ENCODE results near the gene PDE4B.
A peak's percentile ranks its signal among the peaks of the same experiment; 100 is the strongest.

The PDE4B gene

DNA sequence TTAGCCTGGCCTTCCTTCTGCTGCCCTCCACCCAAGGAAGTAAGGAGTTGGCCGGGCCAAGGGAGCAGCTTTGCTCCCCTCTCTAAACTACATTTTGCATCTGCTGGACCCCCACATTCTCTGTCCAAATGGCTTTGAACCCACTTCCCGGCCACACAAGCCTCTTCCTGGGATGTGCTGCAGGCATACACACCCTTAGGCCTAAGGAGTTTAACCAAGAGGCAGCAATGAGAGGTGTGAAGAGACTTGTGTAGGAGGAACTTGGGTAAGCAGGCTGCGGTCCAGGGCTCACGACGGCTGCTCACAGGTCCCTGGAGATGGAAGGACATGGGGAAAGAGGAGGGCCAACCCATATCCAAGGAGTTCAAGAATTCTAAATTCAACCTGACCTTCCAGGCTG, 544.6 kb downstream of the PDE4B start:
- DNase-seq (ENCODE audit: low spot score): no peak

DNA sequence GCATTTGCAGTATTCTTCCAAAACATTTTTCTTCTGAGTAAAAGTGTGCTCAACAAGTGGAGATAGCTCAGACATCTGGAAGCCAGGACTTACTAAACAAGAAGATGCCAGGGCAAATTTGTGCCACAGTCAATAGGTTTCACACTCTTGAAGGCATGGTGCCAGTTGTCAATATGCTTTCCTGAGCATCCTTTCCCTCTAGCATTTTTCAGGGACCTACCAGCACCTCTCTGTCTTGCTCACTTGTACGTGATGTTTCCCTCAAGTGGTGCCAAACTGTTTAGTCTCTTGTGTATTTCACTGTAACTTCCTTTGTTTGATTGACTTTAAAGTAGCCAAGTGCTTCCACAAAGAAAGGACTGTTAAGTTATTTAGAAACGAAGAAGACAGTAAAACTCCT, 547.2 kb downstream of the PDE4B start:
- DNase-seq (ENCODE audit: low spot score): peak; percentile 73

DNA sequence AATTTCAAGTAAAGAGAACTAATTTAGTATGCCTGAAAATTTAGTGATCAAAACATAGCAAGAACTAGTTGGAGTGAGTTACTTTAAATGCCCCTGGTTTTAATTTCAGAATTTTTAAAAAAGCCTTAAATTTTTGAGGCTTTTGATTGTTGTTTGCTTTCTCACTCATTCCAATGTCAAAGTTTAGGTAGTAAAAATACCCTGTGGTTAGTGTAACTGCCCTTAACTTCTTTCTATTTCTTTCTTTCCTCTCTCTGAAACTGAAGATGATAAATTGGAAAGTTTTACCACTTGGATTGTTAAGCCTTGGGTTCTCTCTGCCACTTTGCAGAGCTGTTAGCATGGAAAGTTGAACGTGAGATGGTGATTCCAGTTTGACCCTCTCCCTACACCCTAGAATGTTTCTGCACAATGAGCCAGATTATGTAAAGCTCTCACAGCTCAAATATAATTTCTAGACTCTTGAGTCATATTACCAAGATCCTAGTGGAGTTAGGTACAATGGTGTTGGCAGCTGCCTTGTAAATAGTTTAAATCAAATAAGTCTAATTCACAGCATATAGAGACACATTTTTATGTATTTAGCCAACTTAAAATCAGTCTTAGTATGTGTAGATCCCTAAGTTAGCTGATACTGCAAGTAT, 548.9 kb downstream of the PDE4B start:
- DNase-seq (ENCODE audit: low spot score): no peak

DNA sequence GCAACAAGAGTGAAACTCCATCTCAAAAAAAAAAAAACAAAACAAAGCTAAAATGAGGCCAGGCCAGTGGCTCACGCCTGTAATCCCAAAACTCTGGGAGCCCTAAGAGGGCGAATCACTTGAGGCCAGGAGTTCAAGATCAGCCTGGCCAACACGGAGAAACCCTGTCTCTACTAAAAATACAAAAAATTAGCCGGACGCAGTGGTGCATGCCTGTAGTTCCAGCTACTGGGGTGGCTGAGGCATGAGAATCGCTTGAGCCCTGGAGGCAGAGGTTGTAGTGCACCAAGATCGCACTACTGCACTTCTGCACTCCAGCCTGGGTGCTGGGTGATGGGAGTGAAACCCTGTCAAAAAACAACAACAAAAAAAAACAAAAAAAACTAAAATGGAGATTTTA, 550.0 kb downstream of the PDE4B start:
- no peak for DNase-seq (ENCODE audit: low spot score)

DNA sequence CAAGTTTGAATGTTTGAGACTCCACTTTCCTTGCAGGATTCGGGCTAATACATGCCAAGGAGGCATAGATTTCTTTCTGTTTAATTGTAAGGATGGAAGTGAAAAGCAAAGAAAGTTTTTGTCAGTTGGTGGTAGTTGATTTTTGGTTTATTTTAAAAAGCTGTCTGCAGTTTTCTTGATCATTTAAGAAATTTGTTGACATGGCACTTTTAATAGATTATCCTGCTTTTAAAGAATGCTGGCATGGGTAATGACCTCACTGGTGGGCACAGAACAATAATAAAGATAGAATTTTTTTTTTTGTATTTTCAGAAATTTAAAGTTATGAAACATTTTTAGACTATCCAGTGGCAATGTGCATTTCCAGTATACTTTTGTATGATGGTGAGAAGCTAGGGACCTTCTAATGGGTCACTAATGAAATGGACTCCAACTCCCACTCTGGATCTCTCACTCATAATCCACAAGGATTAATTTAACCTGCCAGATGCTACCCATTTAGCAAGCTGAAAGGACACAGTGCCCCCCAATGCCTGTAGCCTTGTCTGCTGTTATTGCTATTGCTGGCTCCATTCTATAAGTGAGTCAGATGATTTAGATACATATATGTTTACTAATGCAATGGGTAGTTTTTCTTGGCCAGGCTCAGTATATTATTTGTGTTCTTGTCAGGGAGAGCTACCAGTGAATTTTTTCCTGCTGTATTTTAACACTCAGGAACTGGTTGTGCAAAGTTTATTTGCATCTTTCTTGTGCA, 551.1 kb downstream of the PDE4B start:
- DNase-seq (ENCODE audit: low spot score): no peak

- no peak for DNase-seq (ENCODE audit: low spot score)
Observed at GRCh38 chr1:66346057-66346795, 553.5 kb downstream of the PDE4B start.

- DNase-seq (ENCODE audit: low spot score): no peak
Observed at GRCh38 chr1:66346873-66347272, 554.2 kb downstream of the PDE4B start.

DNA sequence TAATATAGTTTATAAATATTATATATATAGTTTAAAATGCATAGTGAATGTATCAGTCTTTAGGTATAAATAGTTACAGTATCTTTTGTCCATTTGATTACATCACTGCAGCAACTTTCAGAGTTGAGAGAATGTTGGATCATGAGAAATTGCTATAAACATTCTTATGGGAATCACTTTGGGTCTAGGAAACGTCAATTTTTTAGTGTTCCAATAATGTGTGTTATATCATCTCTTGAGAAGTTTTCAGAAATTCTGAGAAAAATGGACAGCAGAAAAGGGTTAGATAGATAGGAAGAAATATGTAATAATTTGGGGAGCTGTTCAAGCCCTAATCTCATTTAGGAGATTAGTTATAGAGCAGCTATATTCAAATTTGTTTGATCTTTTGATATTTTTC, 556.1 kb downstream of the PDE4B start:
- DNase-seq (ENCODE audit: low spot score): no peak

GRCh38 chr1:66349242-66349641, 556.5 kb downstream of the PDE4B start:
- DNase-seq (ENCODE audit: low spot score): no peak

- DNase-seq (ENCODE audit: low spot score): peak; percentile 64
Observed at GRCh38 chr1:66350001-66350547, 557.4 kb downstream of the PDE4B start.

DNA sequence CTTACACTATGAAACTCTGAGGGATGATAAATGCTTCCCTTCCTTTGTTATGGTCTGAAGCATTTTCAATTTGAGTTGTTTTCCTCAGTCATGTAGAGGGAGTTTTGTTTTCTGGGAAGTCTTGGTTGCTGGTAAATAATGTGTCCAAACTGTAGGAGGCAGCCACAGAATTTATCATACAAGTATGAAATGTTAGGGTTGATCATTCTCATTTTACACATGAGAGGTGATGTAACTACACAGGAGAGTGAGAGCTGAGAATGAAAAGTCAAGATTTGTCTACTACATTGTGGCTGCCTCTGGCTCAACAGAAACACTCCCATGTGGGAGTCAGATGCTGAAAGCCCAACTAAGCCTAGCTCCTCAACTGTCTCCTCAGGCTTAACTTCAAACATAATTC, 558.8 kb downstream of the PDE4B start:
- no peak for DNase-seq (ENCODE audit: low spot score)

DNA sequence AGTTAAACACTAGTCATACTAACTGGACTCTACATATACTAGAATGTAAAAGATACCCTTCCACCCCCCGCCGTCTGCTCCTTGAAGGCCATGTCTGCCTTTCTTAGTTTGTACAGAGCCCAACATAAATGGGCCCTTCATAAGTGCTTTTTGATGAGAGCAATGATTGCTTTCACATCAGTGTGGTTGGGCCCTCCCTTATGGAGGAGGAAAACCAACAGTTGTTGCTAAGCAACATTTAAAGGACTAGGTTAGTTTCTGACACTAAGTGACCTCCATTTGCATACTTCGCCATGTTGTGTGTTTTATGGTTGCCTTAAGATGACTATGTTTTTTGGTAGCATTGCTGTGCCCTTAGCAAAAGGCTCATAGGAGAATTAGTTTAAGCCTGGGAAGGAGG, 559.2 kb downstream of the PDE4B start:
- peak; percentile 38 for DNase-seq (ENCODE audit: low spot score)

DNA sequence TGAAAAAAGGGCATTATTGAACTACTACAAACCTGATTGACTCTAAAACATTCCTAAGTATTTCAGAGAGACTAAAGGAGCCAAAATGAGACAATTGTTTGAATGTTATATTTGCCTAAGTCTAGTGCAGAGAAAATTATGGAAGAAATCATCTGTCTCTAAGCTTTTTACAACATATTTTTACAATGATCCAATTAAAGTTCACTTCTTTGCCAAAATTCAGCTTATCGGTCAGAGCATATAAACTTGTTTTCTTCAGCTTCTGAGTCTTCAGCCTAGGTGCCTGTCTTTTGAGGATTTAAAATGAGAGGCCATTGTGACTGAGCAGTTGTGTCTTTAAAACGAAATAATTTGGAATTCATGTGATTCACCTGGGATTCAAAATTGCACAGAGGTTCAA, 560.1 kb downstream of the PDE4B start:
- DNase-seq (ENCODE audit: low spot score): no peak

- no peak for DNase-seq (ENCODE audit: low spot score)
Observed at GRCh38 chr1:66353257-66353656, 560.6 kb downstream of the PDE4B start.

DNA sequence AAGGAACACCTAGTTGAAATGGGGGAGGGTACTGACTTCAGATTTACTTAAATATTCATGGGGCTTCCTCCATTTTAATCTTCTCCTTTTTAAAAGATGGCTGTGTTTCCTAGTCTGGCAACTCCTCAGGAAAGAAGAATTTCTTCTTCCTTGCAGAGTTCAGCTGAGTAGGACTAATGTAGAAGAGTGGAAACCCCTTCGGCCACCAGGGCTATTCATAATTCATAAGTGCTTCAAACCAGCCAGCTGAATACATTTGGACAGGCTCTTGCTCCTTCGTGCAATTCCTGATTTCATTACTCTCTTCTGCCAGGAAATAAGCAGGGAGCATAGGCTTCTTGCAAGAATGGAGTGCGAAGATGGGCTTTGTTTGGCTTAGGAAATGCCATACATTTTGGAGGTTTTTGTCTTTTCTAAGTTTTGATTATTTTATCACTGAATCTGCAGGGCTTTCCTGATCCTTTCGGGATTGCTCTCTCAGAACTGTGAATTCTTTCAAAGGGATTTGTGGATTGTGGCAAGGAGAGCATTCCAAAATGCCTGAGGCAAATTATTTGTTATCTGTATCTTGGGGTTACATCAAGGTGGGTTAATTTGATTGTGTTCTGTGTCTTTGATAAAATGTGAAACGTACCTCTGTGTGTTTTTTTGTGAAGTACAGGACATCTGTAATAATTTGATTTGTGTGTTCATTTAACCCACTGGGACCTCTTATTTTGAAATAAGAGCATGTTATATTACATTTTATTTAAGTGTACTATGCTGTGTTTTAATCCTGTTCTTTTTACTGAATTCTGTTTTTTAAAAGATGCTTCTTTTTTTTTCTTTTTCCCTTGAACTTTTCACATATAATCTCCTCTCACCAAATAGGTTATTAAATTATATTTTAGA, 561.9 kb downstream of the PDE4B start:
- DNase-seq (ENCODE audit: low spot score): peak; percentile 46

- DNase-seq (ENCODE audit: low spot score): no peak
Observed at GRCh38 chr1:66355756-66356155, 563.1 kb downstream of the PDE4B start.

GRCh38 chr1:66356605-66357004, 563.9 kb downstream of the PDE4B start:
- no peak for DNase-seq (ENCODE audit: low spot score)

GRCh38 chr1:66357021-66357420, 564.3 kb downstream of the PDE4B start:
- DNase-seq (ENCODE audit: low spot score): no peak

GRCh38 chr1:66357478-66358197, 564.9 kb downstream of the PDE4B start:
- DNase-seq (ENCODE audit: low spot score): no peak

GRCh38 chr1:66359269-66359668, 566.6 kb downstream of the PDE4B start:
- DNase-seq (ENCODE audit: low spot score): no peak

GRCh38 chr1:66359815-66360214, 567.1 kb downstream of the PDE4B start:
- no peak for DNase-seq (ENCODE audit: low spot score)
